Liver (tissue), 9 donors: ENCODE results near the gene LAD1. TPM values are rescaled to one million over a fixed set of nuclear protein-coding genes. Genes with fewer than 3 reads are reported as not detected.

Source experiments
- DNase-seq: peaks from one replicate; pipeline ENCODE4 v3.0.0-alpha.2; 2017; ENCODE audit warnings: low spot score
- H3K27ac ChIP-seq, 2 donors: one replicate each; pipeline ENCODE4 v1.7.0; 2013; ENCODE audit warnings: inconsistent platforms in 2 of 2, low read length in 2 of 2, control low read depth in 1 of 2, low read depth in 1 of 2, mild to moderate bottlenecking in 1 of 2
- H3K27me3 ChIP-seq, 4 donors: one replicate each; pipeline versions ENCODE4 v1.6.1 to v1.7.0; 2013; ENCODE audit warnings: low read length in 3 of 4, inconsistent platforms in 1 of 4, mild to moderate bottlenecking in 1 of 4, moderate library complexity in 1 of 4; ENCODE audit not compliant: control insufficient read depth in 4 of 4, insufficient read depth in 4 of 4
- H3K36me3 ChIP-seq, 4 donors: one replicate each; pipeline versions ENCODE4 v1.6.1 to v1.7.0; 2013; ENCODE audit warnings: low read length in 3 of 4, mild to moderate bottlenecking in 3 of 4, low read depth in 1 of 4, moderate library complexity in 1 of 4; ENCODE audit not compliant: control insufficient read depth in 4 of 4, insufficient read depth in 3 of 4
- H3K4me1 ChIP-seq, 4 donors: one replicate each; pipeline versions ENCODE4 v1.6.1 to v1.7.0; 2013; ENCODE audit warnings: low read length in 3 of 4, mild to moderate bottlenecking in 3 of 4, moderate library complexity in 1 of 4; ENCODE audit not compliant: control insufficient read depth in 4 of 4, insufficient read depth in 4 of 4
- H3K4me3 ChIP-seq, 3 donors: one replicate each; pipeline versions ENCODE4 v1.6.1 to v1.7.0; 2013; ENCODE audit warnings: low read length in 3 of 3, control low read depth in 1 of 3, low read depth in 1 of 3, mild to moderate bottlenecking in 1 of 3
- H3K9ac ChIP-seq, 2 donors: one replicate each; pipeline ENCODE4 v1.7.0; 2013; ENCODE audit warnings: low read length in 2 of 2, mild to moderate bottlenecking in 2 of 2, moderate library complexity in 2 of 2, control low read depth in 1 of 2, low read depth in 1 of 2
- H3K9me3 ChIP-seq, 4 donors: one replicate each; pipeline versions ENCODE4 v1.6.1 to v1.7.0; 2013; ENCODE audit warnings: low read length in 3 of 4; ENCODE audit not compliant: control insufficient read depth in 4 of 4
- CTCF ChIP-seq: fragments of 150-350 bp; IDR thresholded peaks from 2 replicates; pipeline ENCODE4 v1.5.1; 2017; ENCODE audit warnings: improper control_type of control experiment, low read depth, low read length; ENCODE audit not compliant: missing input control
- FOXA2 ChIP-seq: IDR thresholded peaks from 2 replicates; pipeline ENCODE4 v1.6.1; 2016; ENCODE audit warnings: antibody characterized with exemption
- HNF4G ChIP-seq: IDR thresholded peaks from 2 replicates; pipeline ENCODE4 v1.6.1; 2016; ENCODE audit warnings: antibody characterized with exemption
- JUND ChIP-seq, 2 donors: IDR thresholded peaks; 2 replicates each; pipeline ENCODE4 v1.6.1; 2016; ENCODE audit warnings: antibody characterized with exemption in 2 of 2
- NR2F2 ChIP-seq: IDR thresholded peaks from 2 replicates; pipeline ENCODE4 v1.6.1; 2016; ENCODE audit warnings: antibody characterized with exemption
- RAD21 ChIP-seq, 2 donors: IDR thresholded peaks; 2 replicates each; pipeline ENCODE4 v1.6.1; 2016; ENCODE audit warnings: antibody characterized with exemption in 2 of 2, mild to moderate bottlenecking in 2 of 2
- REST ChIP-seq: IDR thresholded peaks from 2 replicates; pipeline ENCODE4 v1.6.1; 2016; ENCODE audit warnings: antibody characterized with exemption, mild to moderate bottlenecking
- RXRA ChIP-seq, 2 donors: IDR thresholded peaks; 2 replicates each; pipeline ENCODE4 v1.6.1; 2017 to 2018; ENCODE audit warnings: antibody characterized with exemption in 2 of 2, mild to moderate bottlenecking in 1 of 2
- SP1 ChIP-seq: IDR thresholded peaks from 2 replicates; pipeline ENCODE4 v1.6.1; 2018; ENCODE audit warnings: antibody characterized with exemption, mild to moderate bottlenecking
- TAF1 ChIP-seq: conservative IDR thresholded peaks from 2 replicates; pipeline ENCODE4 v1.6.1; 2016; ENCODE audit warnings: antibody characterized with exemption, mild to moderate bottlenecking
- YY1 ChIP-seq: IDR thresholded peaks from 2 replicates; pipeline ENCODE4 v1.6.1; 2016; ENCODE audit warnings: antibody characterized with exemption, mild to moderate bottlenecking
- WGBS: extraction: QIAGEN DNeasy Blood & Tissue Kit; methylation state at CpG from one replicate; pipeline ENCODE4 v1.1.7; 2013; 5-methylcytosine and 5-hydroxymethylcytosine counted together
- polyA plus RNA-seq, 2 donors: library from polyadenylated mRNA; stranded (reverse) in 1 of 2; unstranded in 1 of 2; fragments of 200-250 nt in 1 of 2; fragments of >200 nt in 1 of 2; fragmentation: Nextera tagmentation in 1 of 2; extraction: Ambion mirVana in 1 of 2; gene quantifications; one replicate each; pipeline versions ENCODE4 v1.2.1 to v1.2.3, GENCODE V29; 2013 to 2015
- total RNA-seq, 2 donors: library from RNA; depleted of rRNA; stranded (reverse); fragments of >200 nt; gene quantifications; one replicate each; pipeline ENCODE4 v1.2.3, GENCODE V29; 2014
- TF ChIP-seq, protein P1 (sequence below): IDR thresholded peaks from 2 replicates; pipeline ENCODE4 v1.6.1; 2016; ENCODE audit warnings: antibody characterized with exemption
- TF ChIP-seq, protein P2 (sequence below): IDR thresholded peaks from 2 replicates; pipeline ENCODE4 v1.6.1; 2016; ENCODE audit warnings: antibody characterized with exemption
- TF ChIP-seq, protein P3 (sequence below): IDR thresholded peaks from 2 replicates; pipeline ENCODE4 v1.6.1; 2016; ENCODE audit warnings: antibody characterized with exemption
- donor health status: healthy.
- donor health status: healthy.
- donor health status: healthy.
- donor health status: healthy.
- donor health status: healthy.

Gene LAD1
- total and polyA plus RNA-seq, 4 donors, result 3.4 to 13.7 (median 8.5) TPM

GRCh38 chr1:201447903-201448871, 49.1 kb upstream of the LAD1 start:
- H3K9ac ChIP-seq, result no peak overlapping the region
- no peak overlapping the region for H3K4me3 ChIP-seq
- no peaks in the 10 kb centered on the region for H3K27me3 ChIP-seq
- DNase-seq, result peak; percentile 63
- WGBS, result 40% methylated on average over 20 of the region's 20 CpGs
- H3K36me3 ChIP-seq, result no peaks in the 10 kb centered on the region
- H3K9me3 ChIP-seq, result no peaks in the 10 kb centered on the region
- H3K27ac ChIP-seq, result no peak overlapping the region
- H3K4me1 ChIP-seq, result no peaks in the 10 kb centered on the region
- TF ChIP-seq, protein P1, sequence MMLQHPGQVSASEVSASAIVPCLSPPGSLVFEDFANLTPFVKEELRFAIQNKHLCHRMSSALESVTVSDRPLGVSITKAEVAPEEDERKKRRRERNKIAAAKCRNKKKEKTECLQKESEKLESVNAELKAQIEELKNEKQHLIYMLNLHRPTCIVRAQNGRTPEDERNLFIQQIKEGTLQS, result no peak
- TF ChIP-seq TAF1 (no peak), CTCF (peak; percentile 68), RAD21 (IDR thresholded peaks at IDR 0.05) (peak; percentile 71 to 84), NR2F2 (peak; percentile 34), REST (no peak)

GRCh38 chr1:201445310-201445709, 46.2 kb upstream of the LAD1 start:
- H3K27ac ChIP-seq, result no peak overlapping the region
- H3K36me3 ChIP-seq, result no peaks in the 10 kb centered on the region
- no peak overlapping the region for H3K4me3 ChIP-seq
- H3K27me3 ChIP-seq, result no peaks in the 10 kb centered on the region
- no peak overlapping the region for H3K9ac ChIP-seq
- no peaks in the 10 kb centered on the region for H3K9me3 ChIP-seq
- no peaks in the 10 kb centered on the region for H3K4me1 ChIP-seq
- no peak for DNase-seq
- WGBS, result 90% methylated on average over 6 of the region's 6 CpGs
- TF ChIP-seq YY1, result no peak
- TF ChIP-seq, protein P2, sequence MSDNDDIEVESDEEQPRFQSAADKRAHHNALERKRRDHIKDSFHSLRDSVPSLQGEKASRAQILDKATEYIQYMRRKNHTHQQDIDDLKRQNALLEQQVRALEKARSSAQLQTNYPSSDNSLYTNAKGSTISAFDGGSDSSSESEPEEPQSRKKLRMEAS, result no peak
- TF ChIP-seq TAF1, result no peak
- no peak for TF ChIP-seq JUND (IDR thresholded peaks at IDR 0.05)
- TF ChIP-seq, protein P1, result no peak
- TF ChIP-seq FOXA2, result no peak
- TF ChIP-seq SP1, result no peak
- no peak for TF ChIP-seq RXRA (IDR thresholded peaks at IDR 0.05)
- no peak for TF ChIP-seq CTCF
- TF ChIP-seq RAD21 (IDR thresholded peaks at IDR 0.05), result no peak
- TF ChIP-seq NR2F2, result no peak
- TF ChIP-seq, protein P3, sequence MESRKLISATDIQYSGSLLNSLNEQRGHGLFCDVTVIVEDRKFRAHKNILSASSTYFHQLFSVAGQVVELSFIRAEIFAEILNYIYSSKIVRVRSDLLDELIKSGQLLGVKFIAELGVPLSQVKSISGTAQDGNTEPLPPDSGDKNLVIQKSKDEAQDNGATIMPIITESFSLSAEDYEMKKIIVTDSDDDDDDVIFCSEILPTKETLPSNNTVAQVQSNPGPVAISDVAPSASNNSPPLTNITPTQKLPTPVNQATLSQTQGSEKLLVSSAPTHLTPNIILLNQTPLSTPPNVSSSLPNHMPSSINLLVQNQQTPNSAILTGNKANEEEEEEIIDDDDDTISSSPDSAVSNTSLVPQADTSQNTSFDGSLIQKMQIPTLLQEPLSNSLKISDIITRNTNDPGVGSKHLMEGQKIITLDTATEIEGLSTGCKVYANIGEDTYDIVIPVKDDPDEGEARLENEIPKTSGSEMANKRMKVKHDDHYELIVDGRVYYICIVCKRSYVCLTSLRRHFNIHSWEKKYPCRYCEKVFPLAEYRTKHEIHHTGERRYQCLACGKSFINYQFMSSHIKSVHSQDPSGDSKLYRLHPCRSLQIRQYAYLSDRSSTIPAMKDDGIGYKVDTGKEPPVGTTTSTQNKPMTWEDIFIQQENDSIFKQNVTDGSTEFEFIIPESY, result no peak
- no peak for TF ChIP-seq HNF4G
